HepG2 (cell line): Measurements from ENCODE around the gene OSBPL1A.

Experiments used
- CHCHD3 ChIP-seq: sonication (generic); formaldehyde crosslinking; IDR thresholded peaks from 2 replicates; pipeline ENCODE4 v1.8.0; 2022; ENCODE audit warnings: mild to moderate bottlenecking, missing genetic modification reagents, moderate library complexity
- FOXM1 ChIP-seq: sonication (generic); formaldehyde crosslinking; IDR thresholded peaks from 2 replicates; pipeline ENCODE4 v1.5.0; 2020; ENCODE audit warnings: missing genetic modification reagents
- HNRNPH1 ChIP-seq: fragments of 200-400 bp; formaldehyde crosslinking; optimal IDR thresholded peaks from 2 replicates; pipeline ENCODE3; 2017; ENCODE audit warnings: mild to moderate bottlenecking, low read depth, low read length
- POLR2G ChIP-seq: fragments of 200-400 bp; formaldehyde crosslinking; IDR thresholded peaks from 2 replicates; pipeline ENCODE4 v1.6.1; 2018; ENCODE audit warnings: mild to moderate bottlenecking, low read depth, low read length, moderate library complexity
- ZNF274 ChIP-seq: sonication (generic); formaldehyde crosslinking; IDR thresholded peaks from 2 replicates; pipeline ENCODE4 v1.5.1; 2020; ENCODE audit warnings: mild to moderate bottlenecking, missing genetic modification reagents
- TF ChIP-seq, protein P1 (sequence below): sonication (generic); formaldehyde crosslinking; IDR thresholded peaks from 2 replicates; pipeline ENCODE4 v1.5.0; 2020; ENCODE audit warnings: missing genetic modification reagents

DNA sequence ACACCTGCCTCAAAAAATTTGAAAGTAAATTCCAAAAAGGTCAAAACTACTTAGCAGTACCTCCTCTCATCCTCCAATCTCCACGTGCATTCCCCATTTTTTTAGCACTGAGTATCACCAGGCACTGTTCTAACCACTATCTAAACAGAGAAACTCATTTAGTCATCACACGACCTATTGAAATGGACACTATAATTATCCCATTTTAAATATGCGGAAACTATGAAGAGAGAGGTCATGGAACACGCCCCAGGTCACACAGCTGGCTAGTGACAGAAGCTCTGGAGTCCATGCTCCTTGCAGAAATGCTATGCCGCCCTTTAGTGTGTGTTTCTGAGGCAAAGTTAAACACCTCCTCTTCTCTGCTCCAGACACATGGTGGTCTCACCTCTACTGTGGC, 159.2 kb downstream of the OSBPL1A start:
- TF ChIP-seq ZNF274 (CRISPR knock-in tag) (no peak), POLR2G (no peak), HNRNPH1 (no peak), CHCHD3 (CRISPR knock-in tag) (no peak), FOXM1 (no peak)
- TF ChIP-seq, protein P1, sequence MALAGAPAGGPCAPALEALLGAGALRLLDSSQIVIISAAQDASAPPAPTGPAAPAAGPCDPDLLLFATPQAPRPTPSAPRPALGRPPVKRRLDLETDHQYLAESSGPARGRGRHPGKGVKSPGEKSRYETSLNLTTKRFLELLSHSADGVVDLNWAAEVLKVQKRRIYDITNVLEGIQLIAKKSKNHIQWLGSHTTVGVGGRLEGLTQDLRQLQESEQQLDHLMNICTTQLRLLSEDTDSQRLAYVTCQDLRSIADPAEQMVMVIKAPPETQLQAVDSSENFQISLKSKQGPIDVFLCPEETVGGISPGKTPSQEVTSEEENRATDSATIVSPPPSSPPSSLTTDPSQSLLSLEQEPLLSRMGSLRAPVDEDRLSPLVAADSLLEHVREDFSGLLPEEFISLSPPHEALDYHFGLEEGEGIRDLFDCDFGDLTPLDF (CRISPR knock-in tag) = no peak
